DOHH2 (cell line): ENCODE results near the gene ATP2B2.

ENCODE experiments used
- EZH2phosphoT487 ChIP-seq: fragments of 200-600 bp; sonication (generic); IDR thresholded peaks from 2 replicates; pipeline ENCODE4 v1.6.1; 2017; ENCODE audit warnings: borderline replicate concordance, mild to moderate bottlenecking, antibody characterized with exemption, low read length, moderate library complexity, mixed read lengths
- TF ChIP-seq, protein P1 (sequence below): fragments of 200-600 bp; sonication (generic); IDR thresholded peaks from one replicate; pipeline ENCODE4 v1.5.1; 2014; ENCODE audit warnings: antibody characterized with exemption, mild to moderate bottlenecking, low read depth, low read length; ENCODE audit not compliant: poor library complexity, severe bottlenecking

DNA sequence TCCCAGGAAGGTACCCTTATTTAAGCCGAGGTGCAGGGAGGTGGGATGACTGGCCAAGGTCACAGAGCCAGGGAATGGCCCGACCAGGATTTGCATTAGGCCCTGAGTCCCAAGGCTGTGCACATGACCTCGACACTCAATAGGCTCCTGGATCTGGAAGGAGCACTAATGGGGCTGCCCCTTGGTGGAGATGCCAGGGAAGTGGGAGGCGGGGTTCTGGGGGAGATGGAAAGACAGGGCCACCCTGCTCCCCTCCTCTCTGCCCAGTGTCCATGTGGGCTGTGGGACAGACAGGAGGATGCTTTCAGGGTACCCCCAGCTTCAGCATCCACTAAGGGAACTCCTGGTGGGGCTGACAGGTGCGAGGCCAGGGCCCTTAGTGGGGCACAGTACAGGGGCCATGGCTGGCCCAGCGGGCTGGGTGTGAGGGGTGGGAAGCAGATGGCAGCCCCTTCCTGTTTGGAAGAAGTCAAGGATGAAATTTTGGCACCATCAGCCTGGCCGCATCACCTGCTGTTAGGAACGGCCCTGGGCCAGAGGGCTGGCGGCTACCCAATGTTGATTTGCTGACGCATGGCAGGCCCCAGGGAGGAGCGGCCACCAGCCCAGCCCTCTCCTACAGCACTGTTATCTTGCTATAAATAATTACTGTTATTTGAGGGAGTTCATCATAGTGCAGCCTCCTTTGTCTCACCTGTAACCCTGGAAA lies 37.3 kb downstream of the ATP2B2 start:
- TF ChIP-seq, protein P1, sequence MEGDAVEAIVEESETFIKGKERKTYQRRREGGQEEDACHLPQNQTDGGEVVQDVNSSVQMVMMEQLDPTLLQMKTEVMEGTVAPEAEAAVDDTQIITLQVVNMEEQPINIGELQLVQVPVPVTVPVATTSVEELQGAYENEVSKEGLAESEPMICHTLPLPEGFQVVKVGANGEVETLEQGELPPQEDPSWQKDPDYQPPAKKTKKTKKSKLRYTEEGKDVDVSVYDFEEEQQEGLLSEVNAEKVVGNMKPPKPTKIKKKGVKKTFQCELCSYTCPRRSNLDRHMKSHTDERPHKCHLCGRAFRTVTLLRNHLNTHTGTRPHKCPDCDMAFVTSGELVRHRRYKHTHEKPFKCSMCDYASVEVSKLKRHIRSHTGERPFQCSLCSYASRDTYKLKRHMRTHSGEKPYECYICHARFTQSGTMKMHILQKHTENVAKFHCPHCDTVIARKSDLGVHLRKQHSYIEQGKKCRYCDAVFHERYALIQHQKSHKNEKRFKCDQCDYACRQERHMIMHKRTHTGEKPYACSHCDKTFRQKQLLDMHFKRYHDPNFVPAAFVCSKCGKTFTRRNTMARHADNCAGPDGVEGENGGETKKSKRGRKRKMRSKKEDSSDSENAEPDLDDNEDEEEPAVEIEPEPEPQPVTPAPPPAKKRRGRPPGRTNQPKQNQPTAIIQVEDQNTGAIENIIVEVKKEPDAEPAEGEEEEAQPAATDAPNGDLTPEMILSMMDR = no peak
- TF ChIP-seq EZH2phosphoT487 = no peak
